Placental epithelial cell (primary cell): ENCODE results near the gene KLHL42. TPM values are rescaled to one million over a fixed set of nuclear protein-coding genes. Genes with fewer than 3 reads are reported as not detected.

Experiments used
- small RNA-seq: library from RNA; depleted of rRNA; stranded (forward); fragments of <200 nt; gene quantifications from one replicate; pipeline ENCODE3, GENCODE V24; 2012
- total RNA-seq: library from RNA; depleted of rRNA; stranded (reverse); fragments of >200 nt; gene quantifications from 2 replicates; pipeline ENCODE4 v1.2.3, GENCODE V29; 2012

The KLHL42 gene, protein sequence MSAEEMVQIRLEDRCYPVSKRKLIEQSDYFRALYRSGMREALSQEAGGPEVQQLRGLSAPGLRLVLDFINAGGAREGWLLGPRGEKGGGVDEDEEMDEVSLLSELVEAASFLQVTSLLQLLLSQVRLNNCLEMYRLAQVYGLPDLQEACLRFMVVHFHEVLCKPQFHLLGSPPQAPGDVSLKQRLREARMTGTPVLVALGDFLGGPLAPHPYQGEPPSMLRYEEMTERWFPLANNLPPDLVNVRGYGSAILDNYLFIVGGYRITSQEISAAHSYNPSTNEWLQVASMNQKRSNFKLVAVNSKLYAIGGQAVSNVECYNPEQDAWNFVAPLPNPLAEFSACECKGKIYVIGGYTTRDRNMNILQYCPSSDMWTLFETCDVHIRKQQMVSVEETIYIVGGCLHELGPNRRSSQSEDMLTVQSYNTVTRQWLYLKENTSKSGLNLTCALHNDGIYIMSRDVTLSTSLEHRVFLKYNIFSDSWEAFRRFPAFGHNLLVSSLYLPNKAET
- 26.7 and 31.0 TPM in 2 replicates for total RNA-seq

DNA sequence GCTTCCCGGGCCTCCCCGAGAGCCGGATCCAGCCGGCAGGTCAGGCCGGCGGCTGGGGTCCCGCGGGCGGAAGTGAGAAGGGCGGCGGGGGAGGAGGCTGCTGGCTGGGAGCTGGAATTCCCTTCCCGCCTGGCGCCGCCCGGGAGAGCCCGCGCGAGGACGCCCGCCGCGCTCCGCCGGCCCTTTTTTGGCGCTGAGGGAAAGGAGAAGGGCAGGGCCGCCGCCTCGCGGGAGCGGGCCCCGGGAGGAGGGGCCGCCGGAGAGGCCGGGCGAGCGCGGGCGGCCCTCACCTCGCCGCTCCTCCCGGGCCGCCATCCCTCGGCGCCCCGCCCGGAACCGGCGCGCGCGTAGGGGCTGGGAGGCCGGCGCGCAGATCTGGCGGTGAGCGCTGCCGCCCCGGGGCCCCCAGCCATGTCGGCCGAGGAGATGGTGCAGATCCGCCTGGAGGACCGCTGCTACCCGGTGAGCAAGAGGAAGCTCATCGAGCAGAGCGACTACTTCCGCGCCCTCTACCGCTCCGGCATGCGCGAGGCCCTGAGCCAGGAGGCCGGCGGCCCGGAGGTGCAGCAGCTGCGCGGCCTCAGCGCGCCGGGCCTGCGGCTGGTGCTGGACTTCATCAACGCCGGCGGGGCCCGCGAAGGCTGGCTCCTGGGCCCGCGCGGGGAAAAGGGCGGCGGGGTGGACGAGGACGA is at the start of gene KLHL42, which contains the start of gene MANSC4:
Gene KLHL42, plus strand, starts transcription at position 314 of the 692 bp plus-strand sequence. Its CDS starts 98 bp downstream, at position 412.
Gene MANSC4, minus strand, starts transcription at position 317 of the 692 bp plus-strand sequence. CDS start 8,960 bp downstream, outside the sequence.

Small RNAs within 50 kb of the gene (small RNA-seq; reads per million reads assigned to genes)
- gene RF00019 (not detected), gene RF02271 (not detected)

Other genes starting within 250 kb of the KLHL42 start
- gene REP15, start 83.8 kb upstream of the KLHL42 start, total RNA-seq, result 0.65 and 0.79 TPM in 2 replicates
- 35.7 and 43.3 TPM in 2 replicates for gene MRPS35, start 69.4 kb upstream of the KLHL42 start, total RNA-seq
- gene MANSC4, start within 50 bp of the KLHL42 start, total RNA-seq, result not detected in 2 replicates
- gene PTHLH, start 192.5 kb downstream of the KLHL42 start, total RNA-seq, result 3.9 and 12.6 TPM in 2 replicates